HPDE6-E6E7 (cell line): ENCODE measurements around the gene IFNL1.
"Not testable (repeated sequence)": the region's sequence is repeated elsewhere in the genome, so short reads cannot be mapped to it uniquely, and the experiment has no call there.

Experiments
- DNase-seq: peaks from one replicate; pipeline ENCODE4 v3.0.0; 2011; ENCODE audit warnings: missing footprints; ENCODE audit errors: extremely low spot score

Gene IFNL1

DNA sequence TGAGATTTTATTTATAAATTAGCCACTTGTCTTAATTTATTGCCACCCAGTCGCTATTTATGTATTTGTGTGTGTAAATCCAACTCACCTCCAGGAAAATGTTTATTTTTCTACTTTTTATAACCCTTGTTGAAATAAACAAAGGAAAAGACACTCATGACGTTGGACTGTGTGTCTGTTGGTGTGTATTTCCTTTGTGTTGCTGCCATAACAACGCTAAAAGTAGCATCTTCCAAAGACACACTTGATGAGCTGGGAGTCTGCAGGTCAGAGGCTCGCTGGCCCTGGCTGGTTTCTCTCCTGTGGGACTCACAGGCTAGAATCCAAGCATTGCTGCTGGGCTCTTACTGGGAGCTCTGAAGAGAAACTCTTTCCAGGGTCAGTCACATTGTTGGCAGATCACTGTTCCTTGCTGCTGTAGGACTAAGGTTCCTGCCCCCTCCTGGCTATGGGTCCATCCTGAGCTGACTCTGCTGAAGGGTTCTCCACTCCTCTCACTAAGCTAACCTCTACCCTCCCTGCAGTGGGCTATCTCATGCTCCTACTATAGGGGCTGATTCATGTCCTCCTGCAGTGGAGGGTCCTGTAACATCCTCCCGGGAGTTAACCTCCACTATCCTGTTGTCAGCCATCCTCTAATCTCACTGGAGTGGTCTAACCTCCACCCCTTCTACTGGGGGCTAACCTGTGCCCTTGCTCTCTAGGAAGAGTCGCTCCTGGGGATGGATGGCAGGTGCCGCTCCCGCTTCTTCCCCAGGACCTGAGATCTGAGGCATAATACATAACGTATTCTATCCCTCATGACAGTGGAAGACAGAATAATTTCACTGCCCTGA is 26.0 kb upstream of the IFNL1 start:
- DNase-seq, result no peak

- not testable (repeated sequence) for DNase-seq
Measured at GRCh38 chr19:39273859-39274258, 22.3 kb upstream of the IFNL1 start.

DNA sequence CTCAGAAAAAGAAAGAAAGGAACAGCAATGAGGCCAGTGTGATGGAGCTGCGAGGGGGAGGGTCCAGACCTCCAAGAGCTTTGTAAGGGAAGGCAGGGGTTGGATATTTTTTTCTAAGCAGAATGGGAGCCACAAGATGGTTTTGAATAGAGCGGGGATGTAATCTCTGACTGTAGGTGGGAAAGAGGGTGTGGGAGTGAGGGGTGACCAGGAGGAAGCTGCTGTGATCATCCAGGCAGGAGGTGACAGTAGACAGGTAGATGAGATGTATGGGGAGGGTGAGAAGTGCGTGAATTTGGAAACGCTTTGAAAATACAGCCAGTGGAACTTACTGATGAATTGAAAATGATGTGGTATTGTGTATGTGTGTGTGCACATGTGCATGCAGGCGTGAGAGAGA is 20.6 kb upstream of the IFNL1 start:
- no peak for DNase-seq

GRCh38 chr19:39276740-39277139 is 19.5 kb upstream of the IFNL1 start:
- no peak for DNase-seq

DNA sequence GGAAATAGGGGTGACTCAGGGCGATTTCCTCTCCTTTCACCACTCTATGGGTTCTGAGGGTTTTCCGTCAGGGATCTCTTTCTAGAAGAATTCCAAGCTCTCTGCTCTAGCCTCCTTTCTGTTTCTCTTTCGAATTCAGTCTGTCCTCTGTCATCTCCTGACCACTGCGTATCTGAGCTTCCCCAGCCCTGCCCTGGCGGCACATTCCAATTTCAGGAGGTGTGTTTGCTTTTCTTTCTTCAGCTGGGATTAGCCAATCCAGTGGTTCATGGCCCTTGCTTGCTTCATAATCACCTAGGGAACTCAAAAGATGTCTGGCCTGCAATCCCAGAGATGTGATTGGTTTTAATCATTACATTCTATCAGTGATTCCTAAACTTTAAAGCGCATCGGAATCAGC is 18.6 kb upstream of the IFNL1 start:
- no peak for DNase-seq

- DNase-seq, result no peak
Measured at GRCh38 chr19:39282021-39282420, 14.2 kb upstream of the IFNL1 start.

DNA sequence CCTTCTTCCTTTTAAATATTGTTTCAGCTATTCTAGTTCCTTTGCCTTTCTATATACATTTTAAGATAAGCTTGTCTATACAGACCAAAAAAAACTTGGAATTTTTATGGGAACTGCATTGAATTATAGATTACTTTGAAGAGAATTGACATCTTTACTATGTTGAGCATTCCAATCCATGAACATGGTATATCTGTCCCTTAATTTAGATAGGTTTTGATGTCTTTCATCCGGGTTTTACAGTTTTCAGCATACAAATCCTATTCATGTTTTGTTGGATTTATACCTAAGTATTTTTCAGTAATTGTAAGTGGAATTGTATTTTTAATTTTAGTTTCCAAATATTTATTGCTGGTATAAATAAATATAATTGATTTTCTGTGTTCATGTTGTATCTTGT is 12.2 kb upstream of the IFNL1 start:
- DNase-seq, result no peak

GRCh38 chr19:39293394-39293793 is 2.8 kb upstream of the IFNL1 start:
- no peak for DNase-seq

DNA sequence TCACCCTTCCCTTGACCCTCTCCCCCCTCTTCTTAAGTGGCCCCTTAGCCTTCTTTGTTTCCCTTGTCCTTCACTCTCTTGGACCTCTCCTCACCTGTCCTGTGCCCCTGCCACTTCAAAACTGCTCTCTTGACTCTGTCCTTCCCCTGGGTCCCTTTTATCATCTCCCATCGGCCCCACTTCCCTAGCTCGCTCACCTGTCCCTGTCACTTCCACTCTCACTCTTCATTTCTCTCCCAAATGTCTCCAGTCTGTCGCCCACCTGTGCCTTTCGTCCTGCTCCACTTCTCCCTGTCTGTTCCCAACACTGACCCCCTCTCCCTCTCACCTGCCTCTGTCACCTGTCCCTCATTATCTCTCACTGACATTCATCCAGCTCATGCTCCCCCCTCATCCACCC is 699 bp downstream of the IFNL1 start:
- no peak for DNase-seq

GRCh38 chr19:39297931-39298634 is 1.9 kb downstream of the IFNL1 start:
- DNase-seq, result no peak

DNA sequence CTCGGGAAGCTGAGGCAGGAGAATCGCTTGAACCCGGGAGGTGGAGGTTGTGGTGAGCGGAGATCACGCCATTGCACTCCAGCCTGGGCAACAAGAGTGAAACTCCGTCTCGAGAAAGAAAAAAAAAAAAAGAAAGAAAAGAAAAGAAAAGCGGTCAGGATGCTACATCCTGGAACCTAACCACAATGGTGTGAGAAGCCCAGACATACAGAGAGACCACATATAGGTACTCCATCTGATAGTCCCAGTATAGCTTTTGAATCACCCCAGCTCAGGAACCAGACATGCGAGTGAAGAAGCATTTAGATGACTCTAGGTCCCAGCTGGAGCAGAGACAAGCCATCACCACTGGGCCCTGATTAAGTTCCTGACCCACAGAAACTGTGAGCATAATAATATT is 3.2 kb downstream of the IFNL1 start:
- DNase-seq, result no peak

- no peak for DNase-seq
Measured at GRCh38 chr19:39299832-39300231, 3.6 kb downstream of the IFNL1 start.

DNA sequence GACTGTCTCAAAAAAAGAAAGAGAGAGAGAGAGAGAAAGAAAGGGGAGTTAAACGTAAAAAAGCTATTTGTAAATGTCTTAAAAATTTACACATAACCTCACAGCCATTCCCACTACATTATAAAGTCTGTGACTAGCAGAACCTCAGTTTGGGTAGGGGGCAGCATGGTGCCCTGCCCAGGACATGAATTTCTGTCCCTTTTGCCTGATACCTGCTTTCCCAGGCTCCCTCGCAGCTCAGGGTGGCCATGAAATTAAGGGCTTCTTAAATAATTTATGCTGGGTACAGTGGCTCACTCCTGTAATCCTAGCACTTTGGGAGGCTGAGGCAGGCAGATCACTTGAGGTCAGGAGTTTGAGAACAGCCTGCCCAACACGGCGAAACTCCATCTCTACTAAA is 4.8 kb downstream of the IFNL1 start:
- DNase-seq, result no peak

DNA sequence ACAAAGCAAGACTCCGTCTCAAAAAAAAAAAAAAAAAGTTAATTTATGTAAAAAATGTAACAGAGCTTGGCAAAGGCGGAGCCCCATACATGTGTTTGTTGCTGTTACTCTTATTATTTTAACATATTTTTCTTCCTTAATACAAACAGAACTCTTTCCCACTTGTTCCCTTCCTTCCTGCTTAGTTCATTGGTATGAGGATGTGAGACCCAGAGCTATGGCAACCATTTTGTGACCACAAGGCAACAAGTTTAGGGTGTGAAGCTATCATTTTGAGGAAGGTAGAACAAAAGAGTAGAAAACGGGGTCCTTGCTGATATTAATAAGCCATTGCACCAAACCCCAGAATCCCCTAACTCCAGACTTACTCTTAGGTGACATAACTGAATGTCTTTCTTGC is 5.4 kb downstream of the IFNL1 start:
- no peak for DNase-seq

DNA sequence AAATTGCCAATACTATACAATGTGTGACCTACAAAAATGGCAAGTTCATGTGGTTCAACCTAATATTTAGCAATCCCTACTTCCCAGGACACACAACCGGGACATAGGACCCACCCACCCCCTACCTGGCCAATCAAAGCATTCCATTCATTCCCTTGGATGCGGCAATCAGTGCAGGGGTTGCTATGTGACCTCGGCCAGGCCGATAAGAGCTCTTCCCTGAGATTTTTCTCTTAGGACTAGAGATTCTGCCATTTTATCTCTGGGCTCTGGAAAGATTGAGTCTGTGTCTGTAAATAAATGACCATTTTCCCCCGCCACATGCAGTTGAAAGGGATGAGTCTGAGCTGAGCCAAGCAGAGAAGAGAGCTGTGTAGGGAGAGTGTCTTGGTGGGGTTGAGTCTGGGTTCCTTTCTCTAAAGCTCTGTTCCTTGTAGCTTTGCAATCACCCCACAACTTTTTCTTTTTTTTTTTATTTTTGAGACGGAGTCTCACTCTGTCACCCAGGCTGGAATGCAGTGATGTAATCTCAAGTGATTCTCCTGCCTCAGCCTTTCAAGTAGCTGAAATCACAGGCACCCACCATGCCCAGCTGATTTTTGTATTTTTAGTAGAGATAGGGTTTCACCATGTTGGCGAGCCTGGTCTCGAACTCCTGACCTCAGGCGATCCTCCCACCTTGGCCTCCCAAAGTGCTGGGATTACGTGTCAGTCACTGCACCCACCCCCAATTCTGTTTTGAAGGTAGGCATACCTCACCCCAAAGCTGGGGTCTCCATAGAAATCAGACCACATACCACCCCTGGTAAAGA is 7.4 kb downstream of the IFNL1 start:
- DNase-seq, result no peak

DNA sequence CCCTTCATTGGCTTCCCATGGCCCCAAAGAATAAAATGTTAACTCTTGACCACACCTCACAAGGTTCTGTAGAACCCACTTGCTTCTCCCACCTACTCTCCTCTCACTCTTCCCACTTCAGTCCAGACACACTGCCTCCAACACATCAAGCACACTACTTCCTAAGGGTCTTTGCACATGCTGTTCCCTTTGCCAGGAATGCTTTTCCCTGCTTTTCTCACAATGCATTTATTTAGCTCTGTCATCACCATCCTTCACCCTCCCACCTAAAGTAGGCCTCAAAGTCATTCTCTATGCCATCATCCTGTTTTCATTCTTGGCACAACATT is 7.9 kb downstream of the IFNL1 start:
- DNase-seq, result no peak

DNA sequence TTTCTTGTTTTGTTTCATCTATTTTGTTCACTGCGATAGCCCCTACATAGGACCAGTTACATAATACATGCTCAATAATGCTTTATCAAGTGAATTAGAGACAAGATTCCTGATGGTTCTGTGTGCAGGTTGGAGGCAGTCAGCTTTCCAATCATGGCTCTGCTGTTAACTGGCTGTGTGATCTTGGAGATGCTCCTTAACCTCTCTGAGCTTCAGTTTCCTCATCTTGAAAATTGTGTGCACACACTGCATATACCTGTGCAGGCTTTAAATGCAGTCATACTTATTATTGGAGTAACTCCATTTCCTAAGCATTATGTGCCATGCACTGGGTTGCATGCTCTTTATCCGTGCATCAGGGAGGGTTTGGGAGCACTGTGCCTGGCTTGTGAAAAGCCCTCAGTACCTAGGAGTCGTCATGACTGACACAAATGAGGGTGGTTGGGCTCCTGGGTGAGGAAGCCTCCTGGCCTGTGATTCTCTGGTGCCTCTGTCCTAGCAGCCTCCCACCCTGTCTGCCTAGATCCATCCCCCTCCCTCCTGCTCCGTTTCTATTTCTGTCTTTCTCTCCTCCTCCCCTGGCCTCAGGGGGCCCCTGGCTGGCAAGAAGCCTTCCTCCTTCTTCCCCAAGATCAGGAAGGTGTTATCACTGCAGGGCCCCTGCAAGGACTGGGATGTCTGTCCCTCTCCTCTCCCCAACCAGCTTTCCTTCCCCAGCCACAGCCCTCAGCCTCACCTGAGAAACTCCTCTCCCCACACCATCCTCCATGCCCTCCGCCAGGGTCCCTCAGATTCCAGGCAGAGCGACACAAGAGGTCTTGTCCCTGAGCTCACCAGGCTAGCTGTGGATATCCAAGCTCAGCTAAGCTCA is 8.7 kb downstream of the IFNL1 start:
- no peak for DNase-seq

- no peak for DNase-seq
Measured at GRCh38 chr19:39306075-39306474, 9.9 kb downstream of the IFNL1 start.

GRCh38 chr19:39307046-39307821 is 11.0 kb downstream of the IFNL1 start:
- DNase-seq, result no peak

- DNase-seq, result no peak
Measured at GRCh38 chr19:39307822-39308530, 11.8 kb downstream of the IFNL1 start.
